Mesenchymal stem cell (in vitro differentiated cells and primary cell): ENCODE measurements around the gene BSG.

Experiments used
- DNase-seq: peaks from one replicate; pipeline ENCODE4 v3.0.0-alpha.2; 2013
- H2AFZ ChIP-seq: one replicate; pipeline ENCODE4 v1.6.1; 2013; ENCODE audit warnings: low read depth, mild to moderate bottlenecking, control low read depth, inconsistent platforms, low read length, moderate library complexity
- H2AK5ac ChIP-seq: 2 replicates; pipeline ENCODE4 v1.6.1; 2013; ENCODE audit warnings: low read length, moderate library complexity, mild to moderate bottlenecking, inconsistent platforms; ENCODE audit not compliant: severe bottlenecking
- H2BK120ac ChIP-seq: one replicate; pipeline ENCODE4 v1.6.1; 2013; ENCODE audit warnings: low read depth, mild to moderate bottlenecking, inconsistent platforms, low read length, moderate library complexity
- H2BK12ac ChIP-seq, 2 experiments: one replicate each; pipeline ENCODE4 v1.6.1; 2013; ENCODE audit warnings: inconsistent platforms in 2 of 2, low read length in 2 of 2, mild to moderate bottlenecking in 2 of 2, moderate library complexity in 2 of 2, control low read depth in 1 of 2
- H2BK15ac ChIP-seq: one replicate; pipeline ENCODE4 v1.6.1; 2013; ENCODE audit warnings: mild to moderate bottlenecking, low read depth, inconsistent platforms; ENCODE audit not compliant: poor library complexity, severe bottlenecking
- H2BK5ac ChIP-seq: 2 replicates; pipeline ENCODE4 v1.6.1; 2013; ENCODE audit warnings: low read depth, mild to moderate bottlenecking, low read length, control low read depth, inconsistent platforms; ENCODE audit not compliant: poor library complexity, severe bottlenecking
- H3K14ac ChIP-seq, 2 experiments: one replicate each; pipeline ENCODE4 v1.6.1; 2013; ENCODE audit warnings: inconsistent platforms in 2 of 2, low read length in 2 of 2, control low read depth in 1 of 2, mild to moderate bottlenecking in 1 of 2, moderate library complexity in 1 of 2
- H3K18ac ChIP-seq, 2 experiments: one replicate each; pipeline ENCODE4 v1.6.1; 2013; ENCODE audit warnings: inconsistent platforms in 2 of 2, low read length in 2 of 2, control low read depth in 1 of 2, low read depth in 1 of 2, mild to moderate bottlenecking in 1 of 2
- H3K23ac ChIP-seq, 2 experiments: one replicate each; pipeline ENCODE4 v1.6.1; 2013; ENCODE audit warnings: inconsistent platforms in 2 of 2, low read length in 2 of 2, mild to moderate bottlenecking in 2 of 2, moderate library complexity in 2 of 2, control low read depth in 1 of 2
- H3K27ac ChIP-seq: 2 replicates; pipeline ENCODE4 v1.5.1; 2013; ENCODE audit warnings: mild to moderate bottlenecking, moderate library complexity, low read length, control low read depth, inconsistent platforms; ENCODE audit not compliant: poor library complexity, severe bottlenecking
- H3K27me3 ChIP-seq, 2 experiments: 2 replicates each; pipeline versions ENCODE4 v1.6.1 to v1.7.0; 2013; ENCODE audit warnings: low read length in 2 of 2, mild to moderate bottlenecking in 2 of 2, moderate library complexity in 2 of 2, control low read depth in 1 of 2, inconsistent platforms in 1 of 2; ENCODE audit not compliant: control insufficient read depth in 1 of 2, insufficient read depth in 1 of 2
- H3K36me3 ChIP-seq, 2 experiments: 2 replicates each; pipeline versions ENCODE4 v1.6.1 to v1.7.0; 2013; ENCODE audit warnings: low read length in 2 of 2, control low read depth in 1 of 2, inconsistent platforms in 1 of 2, low read depth in 1 of 2, mild to moderate bottlenecking in 1 of 2; ENCODE audit not compliant: insufficient read depth in 2 of 2, control insufficient read depth in 1 of 2
- H3K4ac ChIP-seq, 2 experiments: one replicate each; pipeline ENCODE4 v1.6.1; 2013; ENCODE audit warnings: inconsistent platforms in 2 of 2, low read length in 2 of 2, mild to moderate bottlenecking in 2 of 2, moderate library complexity in 2 of 2, control low read depth in 1 of 2, low read depth in 1 of 2
- H3K4me1 ChIP-seq: 2 replicates; pipeline ENCODE4 v1.6.1; 2013; ENCODE audit warnings: low read depth, low read length, control low read depth; ENCODE audit not compliant: control insufficient read depth, insufficient read depth
- H3K4me2 ChIP-seq: 2 replicates; pipeline ENCODE4 v1.6.1; 2013; ENCODE audit warnings: low read length, mild to moderate bottlenecking, inconsistent platforms; ENCODE audit not compliant: poor library complexity, severe bottlenecking
- H3K4me3 ChIP-seq, 2 experiments: 2 replicates each; pipeline versions ENCODE4 v1.5.1 to v1.7.0; 2013; ENCODE audit warnings: low read length in 2 of 2, mild to moderate bottlenecking in 2 of 2, control low read depth in 1 of 2, low read depth in 1 of 2; ENCODE audit not compliant: insufficient read depth in 1 of 2
- H3K79me1 ChIP-seq: replicated peaks from 2 replicates; pipeline ENCODE4 v1.6.1; 2013; ENCODE audit warnings: mild to moderate bottlenecking, control low read depth, low read length, inconsistent platforms; ENCODE audit not compliant: poor library complexity, severe bottlenecking
- H3K9ac ChIP-seq: 2 replicates; pipeline ENCODE4 v1.7.0; 2013; ENCODE audit warnings: mild to moderate bottlenecking, low read length, moderate library complexity
- H3K9me3 ChIP-seq: 2 replicates; pipeline ENCODE4 v1.7.0; 2013; ENCODE audit warnings: mild to moderate bottlenecking, low read length; ENCODE audit not compliant: control insufficient read depth
- H4K8ac ChIP-seq: one replicate; pipeline ENCODE4 v1.6.1; 2013; ENCODE audit warnings: inconsistent platforms, mild to moderate bottlenecking, low read length, moderate library complexity
- H4K91ac ChIP-seq: one replicate; pipeline ENCODE4 v1.6.1; 2013; ENCODE audit warnings: mild to moderate bottlenecking, low read length, inconsistent platforms
- WGBS: methylation state at CpG from one replicate; pipeline ENCODE4 v1.1.7; 2013; ENCODE audit warnings: mixed read lengths; 5-methylcytosine and 5-hydroxymethylcytosine counted together

Gene BSG

DNA sequence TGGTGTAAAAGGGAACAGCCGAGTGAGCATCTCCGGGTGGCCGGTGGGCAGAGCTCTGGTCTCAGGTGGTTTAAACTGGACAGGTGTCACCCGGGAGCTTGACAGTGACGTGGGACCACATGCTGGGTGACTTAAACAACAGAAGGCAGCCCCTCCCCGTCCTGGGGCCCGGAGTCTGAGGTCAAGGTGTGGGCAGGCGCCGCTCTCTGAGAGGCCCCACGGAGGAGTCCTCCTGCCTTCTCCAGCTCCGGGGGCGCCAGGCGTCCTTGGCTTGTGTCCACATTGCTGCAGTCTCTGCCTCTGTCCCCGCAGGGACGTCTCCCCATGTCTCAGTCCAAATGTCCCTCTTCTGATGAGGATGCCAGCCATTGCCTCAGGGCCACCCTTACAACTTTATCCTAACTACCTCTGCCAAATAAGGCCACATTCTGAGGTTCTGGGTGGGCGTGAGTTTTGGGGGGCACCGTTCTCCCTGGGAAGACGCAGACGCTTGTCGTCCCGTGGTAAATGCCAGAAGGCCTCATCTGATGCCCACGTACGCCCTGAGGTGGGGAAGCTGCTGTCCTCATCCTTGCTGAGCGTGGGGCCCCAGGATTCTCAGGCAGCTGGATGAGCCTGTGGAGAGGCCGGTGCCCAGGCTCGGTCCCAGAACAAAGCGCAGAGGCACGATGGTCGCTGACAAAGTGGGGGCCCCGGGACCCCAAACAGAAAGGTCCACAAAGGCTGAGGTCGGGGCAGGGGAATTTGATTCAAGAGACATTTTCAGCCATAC is 15.6 kb upstream of the BSG start:
- Histone ChIP-seq H3K23ac (no peak overlapping the region), H3K4me1 (peaks cover 4% of the 10 kb centered on the region), H3K18ac (peak overlapping the region; percentile 41 to 54), H3K27ac (no peak overlapping the region), H3K14ac (peak overlapping the region in 1 of 2 experiments; percentile 6), H3K4ac (peak overlapping the region; percentile 47 to 51), H3K36me3 (no peaks in the 10 kb centered on the region), H3K4me3 (no peak overlapping the region), H3K9ac (no peak overlapping the region), H2BK15ac (peak overlapping the region; percentile 67), H4K8ac (peak overlapping the region; percentile 80), H3K79me1 (no peaks in the 10 kb centered on the region), H2AK5ac (no peak overlapping the region), H2BK120ac (peak overlapping the region; percentile 64), H3K27me3 (peaks cover 0 to 2% of the 10 kb centered on the region in 2 experiments), H2BK5ac (no peak overlapping the region), H2BK12ac (peak overlapping the region; percentile 84 to 89), H3K4me2 (no peak overlapping the region), H3K9me3 (no peaks in the 10 kb centered on the region), H2AFZ (no peak overlapping the region), H4K91ac (peak overlapping the region; percentile 87)
- no peak for DNase-seq
- 92% methylated on average over 31 of the region's 31 CpGs for WGBS

DNA sequence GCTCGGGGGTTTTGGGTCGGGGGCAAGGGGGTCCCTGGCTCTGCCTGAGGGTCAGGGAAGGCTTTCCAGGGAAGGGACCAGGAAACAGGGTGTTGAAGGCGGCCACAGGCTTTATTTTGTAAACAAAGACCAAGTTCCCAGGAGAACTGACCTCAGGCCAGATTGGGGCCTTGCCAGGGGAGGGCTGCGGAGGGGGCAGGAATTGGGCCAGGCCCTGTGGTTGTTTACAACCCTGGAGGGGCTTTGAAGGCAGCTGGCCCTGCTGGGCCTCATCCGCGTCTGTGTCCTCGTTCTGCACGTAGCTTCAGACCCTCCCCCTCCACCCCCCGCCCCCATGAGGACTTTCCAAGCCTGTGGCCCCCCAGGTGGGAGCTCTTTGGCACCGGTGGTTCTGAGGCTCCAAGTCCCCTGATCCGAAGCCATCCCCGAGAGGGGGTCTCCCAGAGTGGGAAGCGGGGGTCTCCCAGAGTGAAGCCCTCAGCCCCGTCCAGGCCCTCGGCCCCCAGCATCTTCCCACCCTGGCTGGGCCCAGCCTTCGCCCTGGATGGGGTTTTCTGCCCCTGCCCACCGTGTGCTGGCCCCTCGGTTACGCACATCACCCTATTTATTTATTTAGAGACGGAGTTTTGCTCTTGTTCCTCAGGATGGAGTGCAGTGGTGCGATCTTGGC is 13.5 kb upstream of the BSG start:
- no peak overlapping the region for H3K4me2 ChIP-seq
- peak; percentile 85 for DNase-seq
- H2AFZ ChIP-seq, result no peak overlapping the region
- peak overlapping the region; percentile 34 to 93 for H3K18ac ChIP-seq
- peak overlapping the region; percentile 95 for H4K8ac ChIP-seq
- H3K36me3 ChIP-seq, result no peaks in the 10 kb centered on the region
- peak overlapping the region; percentile 97 for H4K91ac ChIP-seq
- H3K4me1 ChIP-seq, result peaks cover 4% of the 10 kb centered on the region
- 46% methylated on average over 19 of the region's 21 CpGs for WGBS
- H3K27ac ChIP-seq, result no peak overlapping the region
- H3K14ac ChIP-seq, result peak overlapping the region in 1 of 2 experiments; percentile 5
- no peak overlapping the region for H3K23ac ChIP-seq
- H3K9me3 ChIP-seq, result no peaks in the 10 kb centered on the region
- H2BK12ac ChIP-seq, result peak overlapping the region; percentile 49 to 97
- no peak overlapping the region for H3K4me3 ChIP-seq
- H2BK15ac ChIP-seq, result peak overlapping the region; percentile 97
- no peaks in the 10 kb centered on the region for H3K27me3 ChIP-seq
- peak overlapping the region in 1 of 2 experiments; percentile 29 for H3K4ac ChIP-seq
- H3K79me1 ChIP-seq, result no peaks in the 10 kb centered on the region
- no peak overlapping the region for H2BK5ac ChIP-seq
- no peak overlapping the region for H3K9ac ChIP-seq
- H2BK120ac ChIP-seq, result peak overlapping the region; percentile 95
- H2AK5ac ChIP-seq, result no peak overlapping the region

DNA sequence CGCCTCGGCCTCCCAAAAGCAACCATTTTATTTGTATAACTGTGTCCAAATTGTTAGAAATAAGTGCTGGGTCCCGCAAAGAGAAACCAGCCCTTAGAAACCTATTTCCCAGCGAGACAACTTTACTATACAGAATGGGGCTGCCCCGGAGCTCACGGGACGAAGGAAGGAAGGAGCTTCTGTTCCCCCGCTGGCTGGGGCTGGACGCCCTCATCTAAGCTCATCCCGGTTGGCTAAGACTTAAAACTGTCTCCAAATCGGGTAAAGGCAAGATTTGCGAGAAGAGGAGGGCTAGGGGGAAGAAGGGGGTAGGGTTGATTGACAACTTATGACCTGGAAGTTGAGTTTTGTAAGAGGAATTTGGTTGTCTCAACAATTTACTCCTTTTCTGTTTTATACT is 12.3 kb upstream of the BSG start:
- H2BK5ac ChIP-seq, result no peak overlapping the region
- H2AK5ac ChIP-seq, result no peak overlapping the region
- no peak overlapping the region for H3K23ac ChIP-seq
- peaks cover 4% of the 10 kb centered on the region for H3K4me1 ChIP-seq
- H3K27me3 ChIP-seq, result no peaks in the 10 kb centered on the region
- H4K8ac ChIP-seq, result no peak overlapping the region
- H3K27ac ChIP-seq, result no peak overlapping the region
- no peak overlapping the region for H2BK120ac ChIP-seq
- no peak overlapping the region for H2BK15ac ChIP-seq
- no peak overlapping the region for H2BK12ac ChIP-seq
- H3K9ac ChIP-seq, result no peak overlapping the region
- H3K4me3 ChIP-seq, result no peak overlapping the region
- H3K18ac ChIP-seq, result no peak overlapping the region
- no peaks in the 10 kb centered on the region for H3K36me3 ChIP-seq
- no peaks in the 10 kb centered on the region for H3K9me3 ChIP-seq
- H2AFZ ChIP-seq, result no peak overlapping the region
- no peaks in the 10 kb centered on the region for H3K79me1 ChIP-seq
- no peak overlapping the region for H4K91ac ChIP-seq
- 77% methylated on average over 10 of the region's 12 CpGs for WGBS
- H3K4ac ChIP-seq, result no peak overlapping the region
- no peak overlapping the region for H3K14ac ChIP-seq
- H3K4me2 ChIP-seq, result no peak overlapping the region
- DNase-seq, result no peak

DNA sequence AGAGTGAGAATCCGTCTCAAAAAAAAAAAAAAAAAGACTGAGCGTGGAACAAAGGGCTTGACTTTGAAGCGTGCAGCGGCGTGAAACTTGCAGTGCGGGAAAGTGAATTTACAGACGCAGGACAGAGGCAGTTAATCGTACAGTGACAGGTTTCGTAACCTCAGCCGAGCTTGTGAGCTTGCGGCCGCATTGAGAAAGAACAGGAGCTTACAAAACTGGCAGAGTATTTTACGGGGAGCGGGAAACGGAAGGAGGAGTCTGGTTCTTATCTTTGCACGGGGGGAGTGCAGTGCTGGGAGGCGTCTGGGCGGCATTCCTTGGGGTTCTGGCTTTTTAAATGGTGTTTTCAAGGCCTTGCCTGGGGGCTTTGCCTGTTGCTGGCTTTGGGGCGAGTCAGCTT is 6.0 kb upstream of the BSG start:
- peaks cover 0 to 3% of the 10 kb centered on the region in 2 experiments for H3K36me3 ChIP-seq
- no peak overlapping the region for H3K14ac ChIP-seq
- no peak overlapping the region for H2AFZ ChIP-seq
- no peak overlapping the region for H4K8ac ChIP-seq
- WGBS, result 3% methylated on average over 19 of the region's 19 CpGs
- peak overlapping the region in 1 of 2 experiments; percentile 13 for H3K4me3 ChIP-seq
- H3K4ac ChIP-seq, result no peak overlapping the region
- H4K91ac ChIP-seq, result no peak overlapping the region
- H3K4me1 ChIP-seq, result peaks cover 6% of the 10 kb centered on the region
- no peak overlapping the region for H3K9ac ChIP-seq
- no peak overlapping the region for H3K23ac ChIP-seq
- H2AK5ac ChIP-seq, result no peak overlapping the region
- no peak overlapping the region for H3K4me2 ChIP-seq
- H2BK120ac ChIP-seq, result no peak overlapping the region
- H3K9me3 ChIP-seq, result no peaks in the 10 kb centered on the region
- H2BK12ac ChIP-seq, result no peak overlapping the region
- no peaks in the 10 kb centered on the region for H3K79me1 ChIP-seq
- no peak overlapping the region for H2BK5ac ChIP-seq
- no peak overlapping the region for H2BK15ac ChIP-seq
- DNase-seq, result peak; percentile 99
- no peak overlapping the region for H3K27ac ChIP-seq
- H3K18ac ChIP-seq, result no peak overlapping the region
- no peaks in the 10 kb centered on the region for H3K27me3 ChIP-seq
